ENCODE measurements around the gene TOMM6. TPM values are rescaled to one million over a fixed set of nuclear protein-coding genes. Genes with fewer than 3 reads are reported as not detected.

Gene TOMM6
- polyA plus RNA-seq, 1 of the 3 experiments (the other 2 are of a cell fraction): 493 TPM

- TF ChIP-seq, protein P1, sequence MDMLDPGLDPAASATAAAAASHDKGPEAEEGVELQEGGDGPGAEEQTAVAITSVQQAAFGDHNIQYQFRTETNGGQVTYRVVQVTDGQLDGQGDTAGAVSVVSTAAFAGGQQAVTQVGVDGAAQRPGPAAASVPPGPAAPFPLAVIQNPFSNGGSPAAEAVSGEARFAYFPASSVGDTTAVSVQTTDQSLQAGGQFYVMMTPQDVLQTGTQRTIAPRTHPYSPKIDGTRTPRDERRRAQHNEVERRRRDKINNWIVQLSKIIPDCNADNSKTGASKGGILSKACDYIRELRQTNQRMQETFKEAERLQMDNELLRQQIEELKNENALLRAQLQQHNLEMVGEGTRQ (IDR thresholded peaks at IDR 0.05; ENCODE audit: borderline replicate concordance, low read depth, low read length): no peak
- TF ChIP-seq, protein P2, sequence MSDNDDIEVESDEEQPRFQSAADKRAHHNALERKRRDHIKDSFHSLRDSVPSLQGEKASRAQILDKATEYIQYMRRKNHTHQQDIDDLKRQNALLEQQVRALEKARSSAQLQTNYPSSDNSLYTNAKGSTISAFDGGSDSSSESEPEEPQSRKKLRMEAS (IDR thresholded peaks at IDR 0.05; ENCODE audit: low read depth): 0 out of 2 replicates have a peak, but pooled peaks have one; percentile 35
- no peaks in the 10 kb centered on the region for H3K9me3 ChIP-seq
- POLR2A ChIA-PET: interaction anchor here (1.6 kb wide), 1 partner anchor 47 kb away, joined by 8 read pairs; no protein-coding TSS in a partner anchor
- H3K79me2 ChIP-seq (ENCODE audit: insufficient read depth): peaks cover 13% of the 10 kb centered on the region
- DNase-seq: peak; percentile 71
- peak within 1 kb of the TSS; percentile 40 to 87 for H3K27ac ChIP-seq (ENCODE audit: low read depth in 2 of 2, low read length in 1 of 2)
- 3% methylated on average over 15 of the region's 36 CpGs for WGBS (ENCODE audit: low lambda C conversion rate)
- no peaks in the 10 kb centered on the region for H4K20me1 ChIP-seq (ENCODE audit: insufficient read depth)
- H2AFZ ChIP-seq (ENCODE audit: low read depth): peak within 1 kb of the TSS; percentile 82
- no peaks in the 10 kb centered on the region for H3K27me3 ChIP-seq (ENCODE audit: insufficient read depth)
- peaks cover 8 to 15% of the 10 kb centered on the region in 2 experiments for H3K36me3 ChIP-seq (replicated peaks in 1 of 2; ENCODE audit: control insufficient read depth in 1 of 2, insufficient read depth in 2 of 2, low read length in 1 of 2)
- H3K4me3 ChIP-seq (ENCODE audit: low read depth in 2 of 2, low read length in 1 of 2): peak within 1 kb of the TSS; percentile 52 to 77
- H3K4me1 ChIP-seq (ENCODE audit: control insufficient read depth in 1 of 2, insufficient read depth in 2 of 2, low read depth in 1 of 2, low read length in 1 of 2): peaks cover 14 to 19% of the 10 kb centered on the region in 2 experiments; a peak in 2 of 4 replicates
- peak within 1 kb of the TSS; percentile 69 for H3K9ac ChIP-seq
- CTCF ChIA-PET: interaction anchor here (0.7 to 8.9 kb wide), 6 partner anchors 12 to 412 kb away, joined by 3 to 118 read pairs (median 4); partner anchors contain the start of gene TFEB
- peak within 1 kb of the TSS; percentile 99 for H3K4me2 ChIP-seq
- H3K9me2 ChIP-seq: no peaks in the 10 kb centered on the region
- H3F3A ChIP-seq (replicated peaks; ENCODE audit: insufficient read depth): no peaks in the 10 kb centered on the region
These were observed 6.7 kb upstream of the TOMM6 start, which contains the start of gene PRICKLE4 for GRCh38 chr6:41780551-41781365. Gene PRICKLE4 (plus strand): TSS chr6:41780782. CDS start chr6:41783474, 2,692 bp downstream.

- ChIA-PET CTCF (interaction anchor here (0.7 to 8.9 kb wide), 8 partner anchors 11 to 413 kb away, joined by 3 to 118 read pairs (median 3); partner anchors contain the start of gene TFEB), POLR2A (interaction anchor here (1.6 kb wide), 1 partner anchor 48 kb away, joined by 8 read pairs; no protein-coding TSS in a partner anchor)
- no peaks in the 10 kb centered on the region for H3K9me2 ChIP-seq
- H2AFZ ChIP-seq (ENCODE audit: low read depth): no peak overlapping the region
- no peak for DNase-seq
- 61% methylated on average over 3 of the region's 3 CpGs for WGBS (ENCODE audit: low lambda C conversion rate)
- H3K4me2 ChIP-seq: peak overlapping the region; percentile 99
- H3K4me3 ChIP-seq (ENCODE audit: low read depth in 2 of 2, low read length in 1 of 2): peak overlapping the region; percentile 52 to 77
- H3K9me3 ChIP-seq: no peaks in the 10 kb centered on the region
- H3K27ac ChIP-seq (ENCODE audit: low read depth in 2 of 2, low read length in 1 of 2): peak overlapping the region in 1 of 2 experiments; percentile 22; a peak in 3 of 4 replicates
- H3K36me3 ChIP-seq (replicated peaks in 1 of 2; ENCODE audit: control insufficient read depth in 1 of 2, insufficient read depth in 2 of 2, low read length in 1 of 2): peaks cover 8 to 15% of the 10 kb centered on the region in 2 experiments
- H3F3A ChIP-seq (replicated peaks; ENCODE audit: insufficient read depth): no peaks in the 10 kb centered on the region
- peak overlapping the region; percentile 69 for H3K9ac ChIP-seq
- H3K4me1 ChIP-seq (ENCODE audit: control insufficient read depth in 1 of 2, insufficient read depth in 2 of 2, low read depth in 1 of 2, low read length in 1 of 2): peaks cover 14 to 23% of the 10 kb centered on the region in 2 experiments; a peak in 2 of 4 replicates
- TF ChIP-seq ELF1 (IDR thresholded peaks at IDR 0.05): no peak
- TF ChIP-seq NFIC (IDR thresholded peaks at IDR 0.05; ENCODE audit: borderline replicate concordance): no peak
- no peak for TF ChIP-seq TEAD4 (IDR thresholded peaks at IDR 0.05; ENCODE audit: borderline replicate concordance, insufficient read depth)
- TF ChIP-seq, protein P3, sequence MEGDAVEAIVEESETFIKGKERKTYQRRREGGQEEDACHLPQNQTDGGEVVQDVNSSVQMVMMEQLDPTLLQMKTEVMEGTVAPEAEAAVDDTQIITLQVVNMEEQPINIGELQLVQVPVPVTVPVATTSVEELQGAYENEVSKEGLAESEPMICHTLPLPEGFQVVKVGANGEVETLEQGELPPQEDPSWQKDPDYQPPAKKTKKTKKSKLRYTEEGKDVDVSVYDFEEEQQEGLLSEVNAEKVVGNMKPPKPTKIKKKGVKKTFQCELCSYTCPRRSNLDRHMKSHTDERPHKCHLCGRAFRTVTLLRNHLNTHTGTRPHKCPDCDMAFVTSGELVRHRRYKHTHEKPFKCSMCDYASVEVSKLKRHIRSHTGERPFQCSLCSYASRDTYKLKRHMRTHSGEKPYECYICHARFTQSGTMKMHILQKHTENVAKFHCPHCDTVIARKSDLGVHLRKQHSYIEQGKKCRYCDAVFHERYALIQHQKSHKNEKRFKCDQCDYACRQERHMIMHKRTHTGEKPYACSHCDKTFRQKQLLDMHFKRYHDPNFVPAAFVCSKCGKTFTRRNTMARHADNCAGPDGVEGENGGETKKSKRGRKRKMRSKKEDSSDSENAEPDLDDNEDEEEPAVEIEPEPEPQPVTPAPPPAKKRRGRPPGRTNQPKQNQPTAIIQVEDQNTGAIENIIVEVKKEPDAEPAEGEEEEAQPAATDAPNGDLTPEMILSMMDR (IDR thresholded peaks at IDR 0.05): no peak
- no peak for TF ChIP-seq NRF1 (IDR thresholded peaks at IDR 0.05; ENCODE audit: low read depth, low read length)
- no peak for TF ChIP-seq CHD2 (IDR thresholded peaks at IDR 0.05; ENCODE audit: low read length, partially characterized antibody)
- TF ChIP-seq RXRA (IDR thresholded peaks at IDR 0.05; ENCODE audit: borderline replicate concordance, low read depth): no peak
- no peak for TF ChIP-seq EP300 (IDR thresholded peaks at IDR 0.05; ENCODE audit: borderline replicate concordance in 1 of 2, low read depth in 1 of 2, low read length in 1 of 2)
- no peak for TF ChIP-seq YY1 (IDR thresholded peaks at IDR 0.05; ENCODE audit: low read depth)
- TF ChIP-seq POLR2AphosphoS5 (IDR thresholded peaks at IDR 0.05; ENCODE audit: low read depth, low read length): no peak
- no peak for TF ChIP-seq GABPA (IDR thresholded peaks at IDR 0.05; ENCODE audit: low read depth)
- no peak for TF ChIP-seq TCF12 (IDR thresholded peaks at IDR 0.05)
- no peak for TF ChIP-seq MEF2A (IDR thresholded peaks at IDR 0.05; ENCODE audit: borderline replicate concordance, low read depth)
- no peak for TF ChIP-seq FOXM1 (IDR thresholded peaks at IDR 0.05; ENCODE audit: low read depth)
- no peaks in the 10 kb centered on the region for H3K27me3 ChIP-seq (ENCODE audit: insufficient read depth)
- H3K79me2 ChIP-seq (ENCODE audit: insufficient read depth): peaks cover 13% of the 10 kb centered on the region
- no peaks in the 10 kb centered on the region for H4K20me1 ChIP-seq (ENCODE audit: insufficient read depth)
These were observed 6.1 kb upstream of the TOMM6 start for GRCh38 chr6:41781366-41781730.

All from SK-N-SH (cell line).